Measurements from ENCODE around the gene VEZF1.

Gene VEZF1

GRCh38 chr17:57949649-57950048 lies 38.4 kb downstream of the VEZF1 start:
- DNase-seq (ENCODE audit: low read depth in 2 of 2), result no peak

- peak; percentile 94 to 95 for DNase-seq (ENCODE audit: low read depth in 2 of 2)
These were observed 39.3 kb downstream of the VEZF1 start for GRCh38 chr17:57948555-57949420.

- no peak for DNase-seq (ENCODE audit: low read depth in 2 of 2)
These were observed 39.9 kb downstream of the VEZF1 start for GRCh38 chr17:57948169-57948554.

GRCh38 chr17:57947369-57947768 lies 40.7 kb downstream of the VEZF1 start:
- DNase-seq (ENCODE audit: low read depth in 2 of 2), result no peak

- no peak for DNase-seq (ENCODE audit: low read depth in 2 of 2)
These were observed 41.2 kb downstream of the VEZF1 start for GRCh38 chr17:57946798-57947358.

GRCh38 chr17:57945996-57946797 lies 41.9 kb downstream of the VEZF1 start:
- DNase-seq (ENCODE audit: low read depth in 2 of 2), result peak in 1 of 2 experiments; percentile 49

GRCh38 chr17:57944908-57945307 lies 43.1 kb downstream of the VEZF1 start:
- peak in 1 of 2 experiments; percentile 56 for DNase-seq (ENCODE audit: low read depth in 2 of 2)

- DNase-seq (ENCODE audit: low read depth in 2 of 2), result no peak
These were observed 44.4 kb downstream of the VEZF1 start for GRCh38 chr17:57943645-57944044.

- DNase-seq (ENCODE audit: low read depth in 2 of 2), result no peak
These were observed 44.9 kb downstream of the VEZF1 start for GRCh38 chr17:57943140-57943539.

- DNase-seq (ENCODE audit: low read depth in 2 of 2), result no peak
These were observed 46.4 kb downstream of the VEZF1 start for GRCh38 chr17:57941384-57942370.

GRCh38 chr17:57940653-57941329 lies 47.3 kb downstream of the VEZF1 start:
- no peak for DNase-seq (ENCODE audit: low read depth in 2 of 2)

GRCh38 chr17:57940231-57940630 lies 47.8 kb downstream of the VEZF1 start:
- DNase-seq (ENCODE audit: low read depth in 2 of 2), result no peak

GRCh38 chr17:57939797-57940196 lies 48.3 kb downstream of the VEZF1 start:
- no peak for DNase-seq (ENCODE audit: low read depth in 2 of 2)

GRCh38 chr17:57938061-57938502 lies 50.0 kb downstream of the VEZF1 start:
- no peak for DNase-seq (ENCODE audit: low read depth in 2 of 2)

- DNase-seq (ENCODE audit: low read depth in 2 of 2), result no peak
These were observed 50.6 kb downstream of the VEZF1 start for GRCh38 chr17:57937492-57937891.

- no peak for DNase-seq (ENCODE audit: low read depth in 2 of 2)
These were observed 51.9 kb downstream of the VEZF1 start for GRCh38 chr17:57935833-57936807.

- no peak for DNase-seq (ENCODE audit: low read depth in 2 of 2)
These were observed 56.4 kb downstream of the VEZF1 start for GRCh38 chr17:57931488-57932137.

- no peak for DNase-seq (ENCODE audit: low read depth in 2 of 2)
These were observed 57.8 kb downstream of the VEZF1 start for GRCh38 chr17:57930239-57930638.

- no peak for DNase-seq (ENCODE audit: low read depth in 2 of 2)
These were observed 58.7 kb downstream of the VEZF1 start for GRCh38 chr17:57929386-57929785.
